HG03432 (cell line): Measurements from ENCODE around the gene ZNF837.
"Not testable (repeated sequence)": the region's sequence is repeated elsewhere in the genome, so short reads cannot be mapped to it uniquely, and the experiment has no call there.

Experiments
- ATAC-seq: cut with Tn5 transposase; IDR thresholded peaks from one replicate; pipeline ENCODE4 v1.9.1; 2021; ENCODE audit warnings: mild to moderate bottlenecking, moderate library complexity; ENCODE audit not compliant: unreplicated experiment

The ZNF837 gene

GRCh38 chr19:58380662-58381459 lies at the start of gene ZNF837:
ZNF837 (minus strand) TSS chr19:58381030; CDS start chr19:58369332, 11,698 bp downstream.
- peak; percentile 81 for ATAC-seq

GRCh38 chr19:58429745-58430144 lies 48.9 kb upstream of the ZNF837 start:
- no peak for ATAC-seq

GRCh38 chr19:58428617-58429016 lies 47.8 kb upstream of the ZNF837 start:
- ATAC-seq: no peak

- ATAC-seq: no peak
Observed at GRCh38 chr19:58417071-58417470, 36.2 kb upstream of the ZNF837 start.

GRCh38 chr19:58416604-58417003 lies 35.8 kb upstream of the ZNF837 start:
- ATAC-seq: no peak

GRCh38 chr19:58409010-58409790 lies 28.4 kb upstream of the ZNF837 start:
- peak; percentile 12 for ATAC-seq

GRCh38 chr19:58408152-58409009 lies 27.6 kb upstream of the ZNF837 start, which contains the start of gene ZNF584:
ZNF584 (plus strand) TSS chr19:58408649; CDS start chr19:58409148, 499 bp downstream.
- peak; percentile 92 for ATAC-seq

GRCh38 chr19:58407658-58408151 lies 26.9 kb upstream of the ZNF837 start:
- no peak for ATAC-seq

GRCh38 chr19:58406818-58407657 lies 26.2 kb upstream of the ZNF837 start:
- ATAC-seq: no peak

GRCh38 chr19:58403920-58404478 lies 23.2 kb upstream of the ZNF837 start:
- ATAC-seq: not testable (repeated sequence)

- no peak for ATAC-seq
Observed at GRCh38 chr19:58401840-58402421, 21.1 kb upstream of the ZNF837 start.

- ATAC-seq: peak; percentile 97
Observed at GRCh38 chr19:58400916-58401839, 20.3 kb upstream of the ZNF837 start.

GRCh38 chr19:58400316-58400915 lies 19.6 kb upstream of the ZNF837 start:
- no peak for ATAC-seq

GRCh38 chr19:58399903-58400302 lies 19.1 kb upstream of the ZNF837 start:
- no peak for ATAC-seq

GRCh38 chr19:58398545-58398944 lies 17.7 kb upstream of the ZNF837 start:
- no peak for ATAC-seq

GRCh38 chr19:58398087-58398486 lies 17.3 kb upstream of the ZNF837 start:
- no peak for ATAC-seq

GRCh38 chr19:58397533-58398037 lies 16.8 kb upstream of the ZNF837 start:
- ATAC-seq: no peak
